GM12878 (cell line): ENCODE results near the gene NRM. TPM values are rescaled to one million over a fixed set of nuclear protein-coding genes. Genes with fewer than 3 reads are reported as not detected.

Source experiments
- ATAC-seq: fragments of 200-7000 bp; cut with Tn5 transposase; 3 replicates; pipeline ENCODE4 v1.9.1; 2020; ENCODE audit warnings: mild to moderate bottlenecking, moderate library complexity
- BruUV-seq: library from RNA; stranded (reverse); fragments of 400-500 nt; replicated peaks from 2 replicates; lab custom pipeline; 2021; lab: Mats Ljungman, UMichigan
- CTCF ChIA-PET: fragments of 300-600 bp; sonication (Branson Sonifier 250); formaldehyde crosslinking; extraction: SDS; loops from one replicate; lab custom pipeline; 2021; ENCODE audit warnings: inconsistent platforms; lab: Yijun Ruan, JAX
- POLR2A ChIA-PET: fragments of 350-600 bp; formaldehyde crosslinking; extraction: SDS; loops from one replicate; lab custom pipeline; 2021; ENCODE audit warnings: inconsistent platforms; lab: Charles Lee
- RAD21 ChIA-PET: fragments of 300-600 bp; sonication (Branson Sonifier 250); formaldehyde crosslinking; loops from one replicate; lab custom pipeline; 2023; ENCODE audit warnings: antibody characterized with exemption; ENCODE audit not compliant: unreplicated experiment; lab: Charles Lee
- SMC1A ChIA-PET: fragments of 300-600 bp; sonication (Branson Sonifier 250); formaldehyde crosslinking; loops from one replicate; lab custom pipeline; 2023; ENCODE audit not compliant: unreplicated experiment, uncharacterized antibody; lab: Charles Lee
- DNase-seq: peaks from one replicate; pipeline ENCODE4 v3.0.0-alpha.2; 2011; ENCODE audit warnings: low read depth, low spot score
- FAIRE-seq: peaks from 3 replicates; lab custom pipeline; 2011; peaks lifted over from hg19 to GRCh38; lab: Jason Lieb, UNC
- H2AFZ ChIP-seq: 2 replicates; pipeline ENCODE4 v1.6.0; 2011; ENCODE audit warnings: low read depth, low read length, control low read depth; ENCODE audit not compliant: control insufficient read depth
- H3K27ac ChIP-seq: 2 replicates; pipeline ENCODE4 v1.5.1; 2011; ENCODE audit warnings: control low read depth; ENCODE audit not compliant: control insufficient read depth, insufficient read depth
- H3K27me3 ChIP-seq, 2 experiments: replicated peaks in 1 of 2; 2 replicates each; pipeline versions ENCODE4 v1.6.0 to v1.6.1; 2011; ENCODE audit warnings: low read length in 1 of 2; ENCODE audit not compliant: control insufficient read depth in 2 of 2, insufficient read depth in 2 of 2
- H3K36me3 ChIP-seq, 2 experiments: 2 replicates each; pipeline ENCODE4 v1.5.1; 2011; ENCODE audit warnings: low read length in 1 of 2; ENCODE audit not compliant: control insufficient read depth in 2 of 2, insufficient read depth in 2 of 2
- H3K4me1 ChIP-seq: 2 replicates; pipeline ENCODE4 v1.6.1; 2011; ENCODE audit warnings: mild to moderate bottlenecking, low read length, moderate library complexity, mixed read lengths; ENCODE audit not compliant: control insufficient read depth, insufficient read depth
- H3K4me2 ChIP-seq: 2 replicates; pipeline ENCODE4 v1.6.0; 2011; ENCODE audit warnings: control low read depth; ENCODE audit not compliant: control insufficient read depth, insufficient read depth
- H3K4me3 ChIP-seq: fragments of 200-600 bp; sonication (generic); 2 replicates; pipeline ENCODE4 v1.5.1; 2016
- H3K79me2 ChIP-seq: 2 replicates; pipeline ENCODE4 v1.6.0; 2011; ENCODE audit warnings: low read length; ENCODE audit not compliant: control insufficient read depth, insufficient read depth
- H3K9ac ChIP-seq: 2 replicates; pipeline ENCODE4 v1.8.0; 2011; ENCODE audit warnings: low read length, control low read depth, mixed read lengths; ENCODE audit not compliant: control insufficient read depth, insufficient read depth
- H3K9me3 ChIP-seq: replicated peaks from 3 replicates; pipeline ENCODE4 v1.5.1; 2011; ENCODE audit warnings: mild to moderate bottlenecking, low read length; ENCODE audit not compliant: control insufficient read depth, insufficient read depth
- H4K20me1 ChIP-seq: 2 replicates; pipeline ENCODE4 v1.6.0; 2011; ENCODE audit not compliant: control insufficient read depth, insufficient read depth
- E2F4 ChIP-seq: IDR thresholded peaks from 2 replicates; pipeline ENCODE4 v1.6.1; 2012; ENCODE audit warnings: low read depth, low read length, improper control_type of control experiment
- ETV6 ChIP-seq, 2 experiments: fragments of 450-650 bp in 1 of 2; IDR thresholded peaks in 1 of 2; conservative IDR thresholded peaks in 1 of 2; 2 replicates each; pipeline ENCODE4 v1.6.1; 2014; ENCODE audit warnings: antibody characterized with exemption in 1 of 2, borderline replicate concordance in 1 of 2, low read depth in 1 of 2, mild to moderate bottlenecking in 1 of 2, moderate library complexity in 1 of 2
- GABPA ChIP-seq: IDR thresholded peaks from 2 replicates; pipeline ENCODE4 v1.6.1; 2014; ENCODE audit warnings: antibody characterized with exemption, low read depth, mild to moderate bottlenecking, inconsistent platforms
- IKZF2 ChIP-seq, 2 experiments: fragments of 450-650 bp; IDR thresholded peaks; 2 replicates each; pipeline ENCODE4 v1.6.1; 2017; ENCODE audit warnings: mild to moderate bottlenecking in 2 of 2, moderate library complexity in 2 of 2
- IRF5 ChIP-seq: fragments of 450-650 bp; IDR thresholded peaks from 2 replicates; pipeline ENCODE4 v1.6.1; 2017; ENCODE audit warnings: borderline replicate concordance
- KLF5 ChIP-seq: fragments of 450-650 bp; IDR thresholded peaks from 2 replicates; pipeline ENCODE4 v1.6.1; 2014; ENCODE audit warnings: mild to moderate bottlenecking; ENCODE audit not compliant: partially characterized antibody
- MXI1 ChIP-seq: fragments of 150-350 bp; IDR thresholded peaks from 2 replicates; pipeline ENCODE4 v1.6.1; 2011; ENCODE audit warnings: low read depth, mild to moderate bottlenecking, inconsistent platforms, low read length, improper control_type of control experiment
- RCOR1 ChIP-seq: conservative IDR thresholded peaks from 2 replicates; pipeline ENCODE4 v1.6.1; 2012; ENCODE audit warnings: low read depth, low read length, improper control_type of control experiment
- SMARCA5 ChIP-seq: fragments of 450-650 bp; IDR thresholded peaks from 2 replicates; pipeline ENCODE4 v1.6.1; 2017; ENCODE audit warnings: mild to moderate bottlenecking
- ZNF384 ChIP-seq: IDR thresholded peaks from 2 replicates; pipeline ENCODE4 v1.6.1; 2012; ENCODE audit warnings: low read depth, mild to moderate bottlenecking, low read length, improper control_type of control experiment, borderline replicate concordance
- ZNF687 ChIP-seq: fragments of 450-650 bp; IDR thresholded peaks from 2 replicates; pipeline ENCODE4 v1.6.1; 2017; ENCODE audit warnings: mild to moderate bottlenecking, moderate library complexity
- ZSCAN29 ChIP-seq: fragments of 450-650 bp; IDR thresholded peaks from 2 replicates; pipeline ENCODE4 v1.6.1; 2017; ENCODE audit warnings: mild to moderate bottlenecking, moderate library complexity
- WGBS: methylation state at CpG from one replicate; pipeline ENCODE4 v1.1.6; 2016; ENCODE audit warnings: low lambda C conversion rate; ENCODE audit not compliant: insufficient replicate concordance, insufficient coverage; ENCODE audit errors: missing lambda C conversion rate; 5-methylcytosine and 5-hydroxymethylcytosine counted together
- in situ Hi-C: fragments of 300-500 bp; cut with MboI; formaldehyde crosslinking; loops from 9 replicates; pipeline ENCODE4 v1.14.3; 2018; ENCODE audit warnings: mixed read lengths
- intact Hi-C: fragments of 100-400 bp; cut with micrococcal nuclease; formaldehyde crosslinking; loops from one replicate; pipeline ENCODE4 v1.14.2; 2022; ENCODE audit not compliant: unreplicated experiment
- polyA plus RNA-seq, 11 experiments: library from polyadenylated mRNA; depleted of rRNA in 4 of 11; unstranded in 6 of 11; stranded (reverse) in 5 of 11; fragments of >200 nt; fragmentation: Nextera tagmentation in 4 of 11; fragmentation: Illumina TruSeq in 1 of 11; extraction: Ambion mirVana in 4 of 11; extraction: Trizol in 1 of 11; gene quantifications; 1 replicate in 1 of 11; 2 replicates in 10 of 11; pipeline versions ENCODE4 v1.2.1 to v1.2.3, GENCODE V29; 2011 to 2016; ENCODE audit warnings: inconsistent platforms in 2 of 11, missing spikeins in 2 of 11, low read depth in 1 of 11
- total RNA-seq, 4 experiments: library from RNA; depleted of rRNA in 3 of 4; stranded (reverse); fragments of >200 nt in 3 of 4; fragmentation: Illumina TruSeq in 1 of 4; extraction: Trizol in 1 of 4; gene quantifications; 2 replicates each; pipeline versions ENCODE4 v1.2.1 to v1.2.3, GENCODE V29; 2013 to 2021

Gene NRM
- total and polyA plus RNA-seq, 10 of the 15 experiments (the other 5 are each of a cell fraction or from before 2014, with no cell fraction given) = 15.4 to 46.7 (median 29.0) TPM

GRCh38 chr6:30714263-30714662 is 23.5 kb upstream of the NRM start:
- Histone ChIP-seq H3K4me3 (no peak overlapping the region), H3K27ac (no peak overlapping the region), H4K20me1 (no peaks in the 10 kb centered on the region), H3K9ac (no peak overlapping the region)
- WGBS = 90% methylated on average over 1 of the region's 1 CpG
- no peak for FAIRE-seq
- SMC1A ChIA-PET = interaction anchor here (1.0 to 6.8 kb wide), 3 partner anchors 13 to 32 kb away, joined by 3 to 73 read pairs (median 3); partner anchors contain the start of gene NRM
- no peak for TF ChIP-seq GABPA
- TF ChIP-seq ZNF384 = no peak
- TF ChIP-seq SMARCA5 = no peak
- no peak for TF ChIP-seq MXI1
- no peak for TF ChIP-seq IKZF2 (IDR thresholded peaks at IDR 0.05)
- TF ChIP-seq ZSCAN29 = no peak
- no peak for TF ChIP-seq KLF5
- TF ChIP-seq IRF5 = no peak
- TF ChIP-seq ETV6 (conservative IDR thresholded peaks at IDR 0.05 in 1 of 2, IDR thresholded peaks at IDR 0.05 in 1 of 2; ENCODE audit: borderline replicate concordance in 1 of 2, low read depth in 1 of 2) = no peak
- no peak for TF ChIP-seq ZNF687
- TF ChIP-seq E2F4 = no peak
- no peak for TF ChIP-seq RCOR1
- TF ChIP-seq, all 136 proteins: peak for 0
- DNase-seq (no peak), ATAC-seq (no peak)
- Histone ChIP-seq H3K4me2 (no peak overlapping the region), H3K36me3 (peaks cover 6 to 7% of the 10 kb centered on the region in 2 experiments; a peak in 3 of 4 replicates), H3K9me3 (no peaks in the 10 kb centered on the region), H2AFZ (no peak overlapping the region), H3K27me3 (no peaks in the 10 kb centered on the region), H3K79me2 (peaks cover 29% of the 10 kb centered on the region), H3K4me1 (peaks cover 26% of the 10 kb centered on the region)
- no TSS peak for BruUV-seq
- in situ Hi-C loops (no loop called here), intact Hi-C loops (no loop called here)
- ChIA-PET CTCF (interaction anchor here (22.7 kb wide), 1 partner anchor 33 kb away, joined by 487 read pairs; no protein-coding TSS in a partner anchor), RAD21 (interaction anchor here (8.8 kb wide), 1 partner anchor 24 kb away, joined by 114 read pairs; the partner anchor contains the start of gene NRM), POLR2A (interaction anchor here (0.6 to 11.6 kb wide), 3 partner anchors 24 to 62 kb away, joined by 3 to 200 read pairs (median 167); partner anchors contain the start of gene NRM)
